ENCODE measurements around the gene GGNBP2. TPM values are rescaled to one million over a fixed set of nuclear protein-coding genes. Genes with fewer than 3 reads are reported as not detected.
A peak's percentile ranks its signal among the peaks of the same experiment; 100 is the strongest.

Gene GGNBP2
- total RNA-seq, 2 donors from 2014 or later, result 76.4 to 86.7 TPM

DNA sequence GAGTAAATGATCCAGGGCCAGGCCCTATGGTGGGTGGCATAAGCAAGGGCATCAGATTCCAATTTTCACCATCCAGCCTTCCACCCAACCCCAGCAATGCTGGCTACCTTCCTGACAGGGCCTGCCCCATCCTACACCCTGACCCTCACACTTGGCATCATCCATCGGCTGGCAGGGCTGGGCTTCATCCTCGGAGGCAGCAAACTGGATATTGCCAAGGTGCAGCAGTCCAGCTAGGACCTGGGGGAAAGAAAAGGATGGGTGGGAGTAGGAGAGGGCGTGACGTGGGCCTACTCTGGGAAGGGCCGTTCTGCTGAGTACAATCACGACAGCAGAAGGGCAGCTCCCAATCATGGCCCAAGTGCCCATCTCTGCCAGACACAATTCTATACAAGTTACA, 33.5 kb upstream of the GGNBP2 start:
- no peak for ATAC-seq
- intact Hi-C loops (cut with DNase I, micrococcal nuclease), result no loop called here

DNA sequence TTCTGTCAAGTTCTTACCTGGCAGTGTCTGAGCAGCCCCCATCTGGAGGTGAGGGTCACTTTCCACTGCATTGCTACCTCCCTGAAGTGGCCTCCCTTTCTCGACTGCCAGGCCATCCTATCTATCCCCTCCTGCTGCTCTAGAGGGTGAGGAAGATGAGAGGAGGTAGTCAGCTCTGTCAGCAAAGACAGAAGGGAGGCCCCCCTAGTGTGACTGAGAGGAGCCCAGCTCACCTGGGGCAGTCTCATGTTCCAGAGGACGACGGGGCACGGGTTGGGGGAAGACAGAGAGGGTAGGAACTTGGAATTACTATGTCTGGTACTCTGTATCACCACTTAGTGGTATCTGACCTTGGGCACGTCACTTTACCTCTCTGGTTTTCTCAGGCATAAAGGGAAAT, 32.1 kb upstream of the GGNBP2 start:
- DNase-seq (no peak), ATAC-seq (no peak)
- intact Hi-C loops (cut with DNase I, micrococcal nuclease), result no loop called here

More for the DNA sequence above, 33.5 kb upstream of the GGNBP2 start:
- DNase-seq, result no peak

DNA sequence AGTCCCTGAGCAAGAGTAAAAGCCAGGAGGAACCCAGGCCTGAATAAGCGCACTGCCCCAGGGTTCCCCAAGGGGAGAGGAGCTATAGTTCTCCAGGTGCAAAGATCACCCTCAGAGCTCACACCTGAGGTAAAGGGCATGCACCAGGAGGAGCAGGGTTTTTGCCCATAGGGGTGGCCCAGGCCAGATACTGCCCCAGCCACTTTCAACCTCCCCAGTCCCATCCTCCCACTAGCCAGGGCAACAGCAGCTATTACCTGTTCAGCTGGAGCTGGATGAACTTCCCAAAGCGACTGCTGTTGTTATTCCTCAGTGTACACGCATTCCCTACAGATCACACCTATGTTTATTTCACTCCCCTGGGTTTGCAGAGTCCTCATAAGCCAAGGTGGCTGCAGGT, 29.9 kb upstream of the GGNBP2 start:
- ATAC-seq (no peak), DNase-seq (no peak)
- intact Hi-C loops (cut with DNase I, micrococcal nuclease), result no loop called here

DNA sequence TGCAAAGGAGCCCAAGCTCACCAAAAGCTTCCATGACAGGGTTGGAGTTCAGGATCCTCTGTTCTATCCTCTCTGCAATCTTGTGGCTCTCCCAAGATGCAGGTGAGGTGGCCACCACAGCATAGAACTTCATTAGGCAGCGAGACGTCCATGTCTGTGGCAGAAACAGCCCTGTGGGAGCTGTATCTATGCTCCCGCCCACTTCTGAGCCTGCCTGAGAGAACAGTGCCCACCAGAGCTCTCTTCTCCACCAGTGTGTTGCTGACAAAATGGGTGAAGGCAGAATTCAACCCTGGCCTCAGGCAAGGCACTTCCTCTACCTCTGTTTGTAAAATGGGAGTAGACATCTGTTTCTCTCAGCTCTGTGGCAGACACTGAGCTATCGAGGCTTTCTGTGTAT, 28.9 kb upstream of the GGNBP2 start:
- DNase-seq (no peak), ATAC-seq (no peak)
- intact Hi-C loops (cut with DNase I, micrococcal nuclease), result no loop called here

DNA sequence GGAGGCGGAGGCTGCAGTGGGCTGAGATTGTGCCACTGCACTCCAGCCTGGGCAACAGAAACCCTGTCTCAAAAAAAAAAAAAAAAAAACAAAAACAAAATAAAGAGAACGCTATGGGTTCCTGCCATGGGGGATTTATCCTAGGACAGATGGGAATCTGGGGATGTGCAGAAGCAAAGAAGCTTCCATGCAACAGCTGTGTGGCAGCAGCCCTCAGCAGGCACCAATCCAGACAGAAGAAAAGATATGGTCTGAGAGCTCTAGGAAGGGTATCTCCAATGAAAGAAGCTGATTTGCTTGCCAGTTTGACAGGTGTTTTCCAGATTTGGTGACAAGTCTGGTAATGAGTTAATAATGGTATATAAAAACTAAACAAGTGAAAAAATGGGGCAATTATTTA, 21.6 kb upstream of the GGNBP2 start:
- intact Hi-C loops (cut with DNase I, micrococcal nuclease), result no loop called here
- ATAC-seq, result no peak

DNA sequence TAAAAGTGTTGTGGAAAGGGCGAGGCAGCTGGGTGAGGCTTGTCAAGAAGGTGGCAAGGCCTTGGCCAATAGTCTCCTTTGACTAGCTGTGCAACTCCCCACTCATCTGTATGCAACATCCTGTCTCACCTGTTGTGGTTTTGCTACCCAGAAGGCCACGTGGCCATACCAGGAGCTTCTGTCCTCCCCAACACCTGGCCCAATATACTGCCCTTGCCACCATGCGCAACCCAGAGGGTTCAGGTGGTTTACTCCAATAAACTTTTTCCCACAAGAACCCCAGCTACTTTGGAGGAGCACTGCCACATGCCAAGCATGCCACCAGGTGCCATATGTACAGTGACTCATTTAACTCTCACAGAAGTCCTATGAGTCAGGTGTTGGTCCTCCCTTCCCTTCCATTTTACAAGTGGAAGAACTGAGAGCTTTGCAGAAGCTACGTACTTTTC, 20.3 kb upstream of the GGNBP2 start:
- intact Hi-C loops (cut with DNase I, micrococcal nuclease), result no loop called here
- ATAC-seq (peak; percentile 94), DNase-seq (no peak)

More for the DNA sequence above, 21.6 kb upstream of the GGNBP2 start:
- DNase-seq, result no peak

DNA sequence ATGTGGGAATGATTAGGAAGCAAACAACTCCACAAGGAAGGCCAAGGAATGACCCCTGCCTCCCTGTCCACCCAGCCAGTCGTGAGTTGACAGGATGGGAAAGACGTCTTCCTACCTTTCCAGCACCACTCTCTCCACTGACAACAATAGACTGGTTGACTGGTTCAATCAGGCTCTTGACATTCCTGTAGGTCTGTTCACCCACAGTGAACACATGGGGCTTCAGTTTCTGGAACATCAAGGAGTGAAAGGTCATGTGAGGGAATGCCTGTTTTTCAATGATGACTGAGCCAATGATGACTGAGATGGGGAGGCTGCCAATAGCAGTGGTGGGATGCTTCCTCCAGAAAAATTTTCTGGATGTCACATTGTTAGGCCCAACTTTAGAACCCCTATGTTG, 19.6 kb upstream of the GGNBP2 start:
- DNase-seq (no peak), ATAC-seq (no peak)
- intact Hi-C loops (cut with DNase I, micrococcal nuclease), result no loop called here

DNA sequence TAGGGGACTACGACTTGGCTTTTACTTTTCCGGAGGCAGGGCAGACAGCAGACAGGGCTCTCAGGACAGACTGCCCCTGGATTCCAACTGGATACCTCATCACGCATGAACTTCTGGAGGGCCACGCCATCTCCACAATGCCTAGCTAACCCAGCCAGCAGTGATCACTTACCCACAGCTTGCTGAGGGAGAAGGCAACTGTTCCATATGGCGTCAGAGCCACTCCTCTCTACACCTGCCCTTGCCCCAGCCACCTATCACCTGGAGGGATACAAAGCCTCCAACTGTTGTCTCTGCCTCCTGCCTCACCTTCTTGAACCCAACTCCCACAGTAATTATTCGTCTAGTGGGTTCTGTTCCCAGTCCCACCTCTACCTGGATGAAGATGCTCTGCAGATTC, 18.8 kb upstream of the GGNBP2 start:
- intact Hi-C loops (cut with DNase I, micrococcal nuclease), result no loop called here
- ATAC-seq, result no peak
- no peak for DNase-seq

DNA sequence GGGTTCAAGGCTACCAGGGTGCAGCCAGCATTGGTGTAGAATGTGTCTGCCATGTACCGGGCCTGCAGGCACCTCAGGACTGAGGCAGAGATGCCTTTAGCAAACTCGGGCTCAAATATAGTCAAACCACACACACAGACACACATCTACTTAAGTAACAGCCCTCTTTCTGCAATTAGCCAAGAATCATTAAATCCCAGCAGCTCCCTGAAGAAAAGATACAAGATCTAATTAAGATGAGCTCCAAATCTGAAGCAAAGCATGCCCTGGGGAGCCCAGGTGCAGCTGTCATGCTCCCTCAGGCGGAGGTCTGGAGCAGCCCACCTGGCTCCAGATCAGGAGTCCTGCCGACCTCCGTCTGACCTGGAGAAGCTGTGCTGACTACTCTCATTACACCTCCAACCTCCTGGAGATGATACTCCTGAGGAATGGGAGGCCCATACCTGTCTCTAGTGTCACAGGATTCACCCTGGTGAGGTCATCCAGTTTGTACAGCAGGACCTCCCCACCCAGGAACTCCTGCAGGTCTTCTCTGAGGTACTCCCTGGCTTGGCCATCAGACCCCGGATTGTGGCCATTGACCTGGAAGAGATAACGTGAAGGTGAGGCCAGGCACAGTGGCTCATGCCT, 17.0 kb upstream of the GGNBP2 start:
- intact Hi-C loops (cut with DNase I, micrococcal nuclease), result no loop called here
- ATAC-seq (no peak), DNase-seq (no peak)

DNA sequence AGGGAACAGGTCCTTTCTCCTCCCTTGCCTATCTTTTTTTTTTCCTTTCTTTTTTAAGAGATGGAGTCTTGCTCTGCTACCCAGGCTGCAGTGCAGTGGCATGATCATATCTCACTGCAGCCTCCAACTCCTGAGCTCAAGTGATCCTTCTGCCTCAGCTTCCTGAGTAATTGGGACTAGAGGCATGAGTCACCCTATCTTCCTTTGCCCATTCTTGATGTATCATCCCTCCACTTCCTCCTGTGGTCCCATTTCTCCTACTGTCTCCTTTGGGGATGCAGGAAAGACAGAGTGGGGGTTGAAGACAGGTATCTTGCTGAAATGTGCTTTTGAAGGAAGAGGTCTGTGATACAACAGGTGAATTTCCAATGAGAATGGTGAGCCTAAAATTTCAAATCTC, 15.6 kb upstream of the GGNBP2 start:
- intact Hi-C loops (cut with DNase I, micrococcal nuclease), result no loop called here
- ATAC-seq (no peak), DNase-seq (no peak)

DNA sequence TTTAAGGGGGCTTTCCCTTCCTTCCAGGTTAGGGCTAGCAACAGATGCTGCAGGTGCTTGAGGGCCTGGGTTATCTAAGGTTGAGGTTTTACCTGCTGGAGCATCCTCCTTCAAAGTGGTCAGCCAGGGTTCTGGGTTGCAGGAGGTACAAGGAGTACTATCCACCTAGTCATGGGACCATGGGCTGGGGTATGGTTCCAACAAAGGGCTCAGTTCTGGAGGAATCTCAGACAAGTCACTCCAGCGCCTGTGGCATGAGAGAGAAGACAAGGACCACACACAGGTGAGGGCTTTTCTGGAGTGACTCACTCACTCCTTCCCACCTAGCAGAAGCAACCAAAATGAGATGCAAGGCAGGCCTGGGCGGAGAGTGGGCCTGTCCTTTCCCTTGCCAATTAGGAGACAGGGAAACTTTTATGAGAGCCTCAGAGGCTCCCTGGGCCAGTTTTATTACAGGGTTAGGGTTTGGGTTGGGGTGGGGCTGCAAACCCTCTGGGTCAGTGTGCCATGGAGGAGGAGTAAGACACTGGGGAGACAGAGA, 12.2 kb upstream of the GGNBP2 start:
- ATAC-seq (no peak), DNase-seq (no peak)
- intact Hi-C loops (cut with DNase I, micrococcal nuclease), result no loop called here

DNA sequence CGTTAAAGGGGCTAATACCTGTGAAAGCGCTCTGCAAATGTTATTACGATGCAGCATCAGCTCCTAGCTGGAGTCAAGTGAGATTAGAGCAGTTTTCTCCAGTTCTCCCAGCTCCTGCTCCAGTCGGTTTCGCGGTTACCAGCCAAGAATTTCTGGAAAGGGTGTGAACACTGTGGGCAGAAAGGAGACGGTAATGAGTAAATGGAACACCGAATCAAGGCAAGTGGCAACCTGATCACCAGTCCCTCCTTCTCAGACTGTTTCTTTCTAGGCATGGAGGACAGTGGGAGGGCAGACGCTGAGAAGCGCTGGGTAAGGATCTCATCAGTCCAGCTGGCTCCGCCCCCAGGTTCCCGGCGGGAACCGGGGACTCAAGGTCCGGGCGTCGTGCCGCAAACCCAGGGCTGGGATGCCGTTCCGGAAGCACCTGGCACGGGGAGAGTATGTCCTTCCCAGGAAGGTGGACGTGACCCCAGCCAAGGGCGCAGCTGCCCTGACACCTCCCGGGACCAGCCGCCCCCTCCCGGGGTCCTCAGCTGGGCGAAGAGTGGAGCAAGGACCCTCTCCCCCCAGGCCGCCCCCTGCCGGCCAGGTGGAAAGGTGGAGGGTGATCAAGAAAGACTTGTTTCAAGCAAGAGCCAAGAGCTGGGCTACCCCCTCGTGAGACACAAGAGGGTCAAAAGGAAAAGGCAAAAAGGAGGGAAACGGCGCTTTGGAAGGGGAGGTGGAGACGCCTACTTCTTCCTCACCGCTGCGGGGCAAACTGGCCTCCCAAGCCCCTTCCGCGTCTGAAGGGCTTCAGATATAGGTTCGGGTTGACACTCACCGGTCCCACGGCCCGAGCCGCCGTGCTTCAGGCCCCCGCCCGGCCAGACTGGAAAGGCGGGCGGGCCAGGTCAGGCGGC, 10.5 kb upstream of the GGNBP2 start:
- intact Hi-C loops (cut with DNase I, micrococcal nuclease), result no loop called here
- ATAC-seq, result peak; percentile 66
- DNase-seq, result peak; percentile 81 to 85

DNA sequence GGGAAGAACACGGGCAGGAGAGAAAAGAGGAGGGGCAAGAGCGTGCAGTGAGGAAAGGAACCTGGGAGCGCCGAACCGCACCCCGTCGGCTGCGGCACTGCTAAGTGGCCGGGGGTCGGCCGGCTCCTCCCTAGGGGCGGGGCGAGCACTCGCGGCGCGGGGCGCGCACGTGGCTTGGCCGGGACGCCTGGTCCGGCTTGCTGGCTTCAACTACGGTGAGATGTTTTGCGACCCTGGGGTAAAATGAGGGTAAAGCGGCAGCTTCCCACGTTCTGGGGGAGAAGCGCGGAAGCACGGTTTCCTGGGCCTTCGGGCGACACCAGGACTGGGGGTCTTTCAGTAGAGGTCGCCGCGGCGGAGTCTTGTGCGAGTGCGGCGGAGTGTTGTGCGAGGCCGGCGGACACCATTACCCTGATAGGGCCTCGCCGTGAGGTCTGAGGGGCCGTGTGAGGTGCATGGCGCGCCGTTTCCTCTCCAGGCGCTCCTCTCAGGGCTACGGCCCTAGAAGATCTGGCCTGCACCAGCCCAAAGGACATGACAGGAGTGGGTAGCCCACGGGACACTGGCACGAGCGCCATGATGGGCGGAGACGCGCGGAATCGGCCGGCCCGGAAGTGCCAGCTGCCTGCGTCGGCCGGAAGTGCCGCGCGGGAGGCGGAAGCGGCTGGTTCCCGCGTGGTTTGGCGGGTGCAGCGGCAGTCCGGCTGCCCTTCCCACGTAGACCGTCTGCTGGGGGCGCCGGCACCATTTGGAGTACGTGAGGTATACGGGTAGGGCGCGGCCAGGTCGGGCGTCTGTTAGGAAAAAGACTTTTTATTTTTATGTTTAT, 9.7 kb upstream of the GGNBP2 start, which contains the start of the genes MYO19 and PIGW:
Gene MYO19 (minus strand): TSS at position 29 of the 829 bp plus-strand sequence. CDS start 2,330 bp downstream, outside the sequence.
Gene PIGW (plus strand): TSS at position 148 of the 829 bp plus-strand sequence. CDS start 2,115 bp downstream, outside the sequence.
- intact Hi-C loops (cut with DNase I, micrococcal nuclease), result no loop called here
- ATAC-seq, result peak; percentile 88
- DNase-seq, result peak; percentile 93

DNA sequence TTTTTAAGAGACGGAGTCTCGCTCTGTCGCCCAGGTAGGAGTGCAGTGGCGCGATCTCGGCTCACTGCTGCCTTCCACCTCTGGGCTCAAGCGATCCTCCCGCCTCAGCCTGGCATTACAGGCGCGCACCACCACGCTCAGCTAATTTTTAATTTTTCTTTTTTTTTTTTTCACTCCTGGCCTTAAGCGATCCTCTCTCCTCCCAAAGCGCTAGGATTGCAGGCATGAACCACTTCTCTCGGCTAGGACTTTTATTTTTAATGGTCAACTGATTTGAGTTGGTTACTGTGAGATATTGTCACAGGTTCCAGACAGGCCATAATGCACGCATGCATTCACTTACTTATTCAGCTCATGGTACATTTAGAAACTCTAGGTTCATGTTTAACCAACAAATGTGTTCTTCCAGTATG, 9.0 kb upstream of the GGNBP2 start:
- DNase-seq (no peak), ATAC-seq (no peak)
- intact Hi-C loops (cut with DNase I, micrococcal nuclease), result no loop called here

DNA sequence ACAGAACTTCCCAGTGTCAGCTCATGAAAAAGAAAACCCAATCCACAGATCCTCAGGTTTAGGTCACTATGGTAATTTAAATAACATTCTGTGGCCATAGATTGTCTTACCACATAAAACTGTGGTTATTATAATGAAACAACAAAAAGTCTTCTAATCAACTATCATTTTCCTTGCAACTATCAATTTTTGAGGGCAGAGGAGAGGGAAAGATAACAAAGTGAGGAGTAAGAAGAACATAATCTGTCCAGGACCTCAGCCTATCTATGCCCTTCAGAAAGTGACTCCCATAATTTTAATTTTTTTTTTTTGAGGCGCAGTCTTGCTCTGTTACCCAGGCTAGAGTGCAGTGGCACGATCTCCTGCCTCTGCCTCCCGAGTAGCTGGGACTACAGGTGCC, 4.0 kb upstream of the GGNBP2 start:
- DNase-seq, result no peak
- intact Hi-C loops (cut with DNase I, micrococcal nuclease), result no loop called here
- no peak for ATAC-seq

DNA sequence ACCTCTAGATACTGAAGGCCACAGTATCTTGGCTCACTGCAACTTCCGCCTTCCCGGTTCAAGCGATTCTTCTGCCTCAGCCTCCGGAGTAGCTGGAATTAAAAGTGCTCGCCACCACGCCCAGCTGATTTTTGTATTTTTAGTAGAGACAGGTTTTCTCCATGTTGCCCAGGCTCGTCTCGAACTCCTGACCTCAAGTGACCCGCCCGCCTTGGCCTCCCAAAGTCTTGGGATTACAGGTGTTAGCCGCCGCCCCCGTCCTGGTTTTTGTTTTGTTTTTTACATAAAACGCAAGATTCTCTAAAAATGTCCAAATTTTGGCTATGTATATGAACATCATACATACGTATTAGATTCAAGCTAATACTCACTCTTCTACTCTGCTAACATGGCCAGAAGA, 2.0 kb upstream of the GGNBP2 start:
- DNase-seq (no peak), ATAC-seq (no peak)
- intact Hi-C loops (cut with DNase I, micrococcal nuclease), result no loop called here

DNA sequence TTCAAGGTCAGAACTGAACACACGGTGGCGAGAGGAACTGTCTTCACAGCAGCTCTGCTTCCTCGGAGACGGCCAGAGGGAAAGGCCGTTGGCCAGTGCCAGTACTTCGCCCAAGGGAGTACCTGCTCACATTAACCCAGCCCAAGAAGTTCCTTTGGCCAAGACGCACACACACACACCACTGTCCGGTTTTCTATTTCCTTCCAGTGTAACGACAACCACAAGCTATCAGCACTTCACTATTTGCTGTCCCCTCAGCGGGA, 744 bp upstream of the GGNBP2 start:
- intact Hi-C loops (cut with DNase I, micrococcal nuclease), result no loop called here
- DNase-seq, result peak; percentile 67
- ATAC-seq, result peak; percentile 34

DNA sequence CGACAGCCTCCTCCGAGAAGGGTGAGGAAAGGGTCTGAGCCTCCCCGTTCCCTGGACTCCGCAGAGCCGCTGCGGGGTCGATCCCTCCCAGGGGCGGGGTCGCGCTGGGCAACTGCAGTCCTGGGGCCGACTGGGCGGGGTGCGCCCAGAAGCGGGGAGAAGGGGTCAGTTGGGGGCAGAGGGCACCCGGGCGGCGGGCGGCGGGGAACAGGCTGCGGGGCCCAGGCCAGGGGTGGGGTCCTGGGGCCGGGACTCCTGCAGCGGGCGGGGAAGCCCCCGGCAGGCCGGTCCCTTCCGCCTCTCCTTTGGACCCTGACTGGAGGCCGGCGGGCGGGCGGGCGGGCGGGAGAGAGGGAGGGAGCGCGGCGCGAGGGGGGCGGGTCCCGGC, 352 bp downstream of the GGNBP2 start:
- intact Hi-C loops (cut with DNase I, micrococcal nuclease), result loop anchor here in 1 of 2 donors (5.0 kb wide), 1 partner anchor 47 kb away; the partner anchor contains the start of gene DHRS11
- no peak for ATAC-seq
- DNase-seq, result no peak
